Activated CD4-positive, alpha-beta T cell treated with anti-CD3 and anti-CD28 coated beads for 4 hours (primary cell): ENCODE results near the gene CAPN1.
A peak's percentile ranks its signal among the peaks of the same experiment; 100 is the strongest.
"Not testable (repeated sequence)": the region's sequence is repeated elsewhere in the genome, so short reads cannot be mapped to it uniquely, and the experiment has no call there.

Experiments
- DNase-seq, 2 donors: peaks; one replicate each; pipeline ENCODE4 v3.0.0-alpha.2; 2020

Gene CAPN1

GRCh38 chr11:65221026-65221425 is 39.3 kb downstream of the CAPN1 start:
- no peak for DNase-seq

DNA sequence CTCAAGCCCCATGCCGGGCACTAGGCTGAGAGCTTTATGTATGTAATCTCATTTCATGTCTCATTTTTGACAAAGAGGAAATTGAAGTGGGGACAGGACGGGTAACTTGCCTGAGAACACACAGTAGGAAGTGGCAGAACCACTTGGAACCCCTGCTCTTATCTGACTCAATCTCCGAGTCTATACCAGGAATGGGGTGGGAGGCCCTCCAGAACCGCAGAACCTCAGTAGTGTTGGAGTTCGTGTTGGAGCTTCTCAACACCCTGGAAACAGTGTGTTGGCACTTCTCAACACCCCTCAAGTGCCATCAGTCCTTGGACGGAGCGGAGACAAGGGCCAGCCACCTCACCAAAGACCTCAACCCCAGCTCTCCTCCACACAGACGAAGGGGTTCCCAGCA is 41.3 kb downstream of the CAPN1 start:
- DNase-seq = no peak

DNA sequence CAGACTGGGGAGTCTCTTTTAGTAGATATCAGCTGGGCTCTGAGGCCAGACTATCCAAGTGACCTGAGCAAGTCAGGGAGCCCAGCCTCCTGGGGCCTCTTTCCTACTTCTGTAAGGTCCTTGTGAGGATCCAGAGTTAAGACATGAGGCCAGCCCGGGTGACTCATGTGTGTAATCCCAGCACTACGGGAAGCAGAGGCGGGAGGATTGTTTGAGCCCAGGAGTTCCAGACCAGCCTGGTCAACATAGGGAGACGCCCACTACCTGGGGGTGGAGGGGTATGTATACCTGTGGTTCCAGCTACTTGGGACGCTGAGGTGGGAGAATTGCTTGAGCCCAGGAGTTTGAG is 43.2 kb downstream of the CAPN1 start:
- no peak for DNase-seq

DNA sequence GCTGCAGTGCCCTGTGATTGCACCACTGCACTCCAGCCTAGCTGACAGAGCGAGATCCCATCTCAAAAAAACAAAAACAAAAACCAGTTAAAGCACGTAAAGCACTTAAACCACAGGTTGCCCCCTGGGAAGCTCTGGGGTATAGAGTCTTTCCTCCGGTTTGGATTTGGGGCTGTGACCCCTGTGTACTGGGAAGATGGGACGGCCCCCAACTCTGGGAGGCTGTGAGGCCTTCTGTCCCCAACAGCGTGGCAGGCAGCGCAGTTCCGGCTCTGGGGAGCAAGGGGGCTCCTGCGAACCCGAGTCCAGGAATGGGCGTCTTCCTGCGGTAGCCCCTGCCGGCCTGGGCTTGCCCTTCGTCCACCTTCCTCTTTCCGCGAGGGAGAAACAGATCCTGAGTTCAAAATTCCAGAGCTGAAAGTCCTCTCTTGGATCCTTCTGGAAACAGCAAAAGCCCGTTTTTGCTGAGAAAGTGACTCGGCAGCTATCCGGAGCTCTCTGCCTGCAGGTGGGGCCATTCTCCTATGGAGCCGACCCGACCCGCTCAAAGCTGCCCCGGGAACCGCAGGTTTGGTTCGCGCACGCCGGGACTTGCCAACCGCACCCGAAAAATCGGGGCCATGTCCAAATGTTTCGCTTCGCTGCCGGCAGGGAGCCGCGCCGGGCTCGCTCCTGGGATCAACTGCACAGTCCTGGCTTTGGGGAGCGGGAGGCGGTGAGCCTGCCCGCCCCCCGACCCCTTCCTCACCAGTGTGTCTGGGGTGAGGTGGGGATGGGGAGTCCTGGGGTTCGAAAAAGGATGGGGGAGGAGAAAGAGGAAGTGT is 43.8 kb downstream of the CAPN1 start:
- peak; percentile 57 to 62 for DNase-seq

DNA sequence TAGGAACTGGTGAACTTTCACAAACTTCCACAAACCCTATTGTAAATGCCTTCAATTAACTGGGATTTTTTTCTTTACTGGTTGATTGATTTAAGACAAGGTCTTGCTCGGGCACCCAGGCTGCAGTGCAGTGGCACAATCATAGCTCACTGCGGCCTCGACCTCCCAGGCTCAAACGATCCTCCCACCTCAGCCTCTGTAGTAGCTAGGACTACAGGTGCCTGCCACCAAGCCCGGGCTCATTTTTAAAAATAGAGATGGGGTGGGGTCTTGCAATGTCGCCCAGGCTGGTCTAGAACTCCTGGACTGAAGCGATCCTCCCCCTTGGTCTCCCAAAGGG is 44.3 kb downstream of the CAPN1 start:
- no peak for DNase-seq

DNA sequence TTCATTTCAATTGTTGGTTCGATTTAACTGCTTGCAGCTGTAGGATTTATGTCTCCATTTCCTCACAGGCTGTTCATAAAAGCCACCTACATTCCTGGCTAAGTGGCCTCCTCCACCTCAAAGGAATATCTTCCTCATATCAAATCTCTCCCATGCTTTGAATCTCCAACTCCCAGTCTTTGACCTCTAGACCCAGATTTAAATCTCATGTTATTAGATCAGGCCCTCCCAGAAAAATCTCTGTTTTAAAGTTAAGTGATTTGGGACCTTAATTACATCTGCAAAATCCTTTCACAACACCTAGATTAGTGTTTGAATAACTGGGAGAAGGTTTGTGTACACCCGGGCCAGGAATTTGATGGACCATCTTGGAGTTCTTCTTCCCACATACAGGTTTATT is 46.2 kb downstream of the CAPN1 start:
- no peak for DNase-seq

DNA sequence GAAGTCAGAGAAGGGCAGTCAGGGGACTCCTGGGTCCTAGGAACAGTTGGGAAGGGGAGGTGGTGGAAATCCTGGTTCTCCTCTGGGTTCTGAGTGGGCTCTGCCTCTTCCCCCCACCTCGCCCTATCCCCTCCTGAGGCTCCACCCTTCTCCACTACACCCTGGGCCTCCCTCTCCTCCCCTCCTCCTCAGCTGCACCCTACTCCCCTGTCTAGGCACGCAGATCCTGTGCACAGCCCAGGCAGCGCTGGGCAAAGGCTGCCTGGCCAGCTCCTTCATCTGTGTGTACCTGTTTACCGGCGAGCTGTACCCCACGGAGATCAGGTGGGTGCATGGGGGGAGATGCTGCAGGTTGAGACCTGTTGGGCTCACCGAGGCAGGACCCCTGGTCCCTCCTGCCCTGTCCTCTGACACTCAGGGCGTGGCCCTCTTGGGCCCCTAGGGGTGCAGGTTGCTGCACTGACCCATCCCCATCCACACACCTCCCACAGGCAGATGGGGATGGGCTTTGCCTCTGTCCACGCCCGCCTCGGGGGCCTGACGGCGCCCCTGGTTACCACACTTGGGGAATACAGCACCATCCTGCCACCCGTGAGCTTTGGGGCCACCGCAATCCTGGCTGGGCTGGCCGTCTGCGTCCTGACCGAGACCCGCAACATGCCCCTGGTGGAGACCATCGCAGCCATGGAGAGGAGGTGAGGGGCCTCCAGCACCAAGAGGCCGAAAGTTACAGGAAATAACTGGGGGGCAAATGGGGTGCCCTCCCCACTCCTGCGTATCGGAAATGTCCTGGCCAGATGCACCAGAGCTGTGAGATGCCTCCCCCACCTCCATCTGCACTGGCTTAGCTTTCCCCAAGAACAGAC is 54.7 kb downstream of the CAPN1 start:
- DNase-seq = no peak

GRCh38 chr11:65238302-65238701 is 56.6 kb downstream of the CAPN1 start:
- DNase-seq = not testable (repeated sequence)

DNA sequence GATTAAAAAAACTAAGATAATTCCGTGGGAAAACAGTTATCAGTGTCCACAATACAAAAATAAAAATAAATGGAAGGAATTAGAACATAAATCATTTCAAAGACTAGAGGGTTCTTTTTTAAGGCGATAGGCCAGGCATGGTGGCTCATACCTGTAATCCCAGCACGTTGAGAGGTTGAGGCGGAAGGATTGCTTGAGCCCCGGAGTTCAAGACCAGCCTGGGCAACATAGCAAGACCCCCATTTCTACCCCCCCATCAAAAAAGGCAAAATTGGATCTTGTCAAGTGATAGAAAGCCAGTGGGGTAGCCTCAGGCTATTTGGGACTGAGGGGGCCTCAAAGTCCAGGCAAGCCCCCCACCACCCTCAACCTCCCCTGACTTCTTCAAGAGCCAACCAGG is 59.4 kb downstream of the CAPN1 start:
- DNase-seq = no peak

- no peak for DNase-seq
Measured at GRCh38 chr11:65241692-65242091, 60.0 kb downstream of the CAPN1 start.

DNA sequence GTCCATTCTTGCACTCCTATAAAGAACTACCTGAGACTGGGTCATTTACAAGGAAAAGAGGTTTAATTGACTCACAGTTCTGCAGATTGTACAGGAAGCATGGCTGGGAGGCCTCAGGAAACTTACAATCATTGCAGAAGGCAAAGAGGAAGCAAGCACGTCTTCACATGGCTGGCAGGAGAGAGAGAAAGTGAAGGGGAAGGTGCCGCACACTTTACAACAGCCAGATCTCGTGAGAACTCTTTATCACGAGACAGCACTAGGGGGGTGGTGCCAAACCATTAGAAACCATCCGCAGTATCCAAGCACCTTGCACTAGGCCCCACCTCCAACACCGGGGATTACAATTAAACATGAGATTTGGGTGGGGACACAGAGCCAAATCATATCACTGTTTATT is 60.7 kb downstream of the CAPN1 start:
- no peak for DNase-seq

- DNase-seq = no peak
Measured at GRCh38 chr11:65243797-65244196, 62.1 kb downstream of the CAPN1 start.

- DNase-seq = not testable (repeated sequence)
Measured at GRCh38 chr11:65245046-65245445, 63.3 kb downstream of the CAPN1 start.

DNA sequence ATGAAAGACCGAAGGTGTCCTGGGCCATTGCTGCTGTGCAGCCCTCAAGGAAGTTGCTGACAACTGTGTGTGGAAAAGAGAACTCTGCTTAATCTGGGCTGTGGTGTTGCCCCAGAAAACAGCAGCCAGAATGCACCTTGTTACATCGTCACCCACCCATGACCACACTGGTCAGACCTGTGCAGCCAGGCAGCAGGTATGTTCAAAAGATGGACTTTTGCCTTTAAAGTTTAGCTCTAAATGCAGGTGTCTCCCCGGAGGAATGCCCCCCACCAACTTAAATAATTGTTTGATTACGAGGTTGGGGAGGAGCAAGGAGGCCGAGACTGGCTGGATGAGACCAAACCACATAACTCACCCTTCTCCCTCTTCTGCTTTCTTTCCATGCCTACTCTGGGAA is 64.8 kb downstream of the CAPN1 start:
- no peak for DNase-seq

GRCh38 chr11:65248184-65248710 is 66.5 kb downstream of the CAPN1 start:
- not testable (repeated sequence) for DNase-seq

DNA sequence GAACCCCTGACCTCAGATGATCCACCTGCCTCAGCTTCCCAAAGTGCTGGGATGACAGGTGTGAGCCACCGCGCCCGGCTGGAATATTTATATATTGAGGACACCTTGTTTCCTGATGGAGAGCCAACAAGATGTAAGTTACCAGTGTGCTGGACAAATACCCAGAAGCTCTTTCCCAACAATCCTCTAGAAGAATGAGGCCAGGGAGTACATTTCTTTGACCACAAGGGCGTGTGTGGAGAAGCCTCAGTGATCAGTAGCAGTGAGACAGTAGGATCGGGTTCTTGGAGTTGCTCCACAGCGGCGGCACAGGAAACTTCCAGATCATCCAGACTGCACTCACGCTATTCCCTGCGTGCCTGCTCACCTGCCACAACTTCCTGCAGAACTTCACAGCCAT is 69.7 kb downstream of the CAPN1 start:
- no peak for DNase-seq

DNA sequence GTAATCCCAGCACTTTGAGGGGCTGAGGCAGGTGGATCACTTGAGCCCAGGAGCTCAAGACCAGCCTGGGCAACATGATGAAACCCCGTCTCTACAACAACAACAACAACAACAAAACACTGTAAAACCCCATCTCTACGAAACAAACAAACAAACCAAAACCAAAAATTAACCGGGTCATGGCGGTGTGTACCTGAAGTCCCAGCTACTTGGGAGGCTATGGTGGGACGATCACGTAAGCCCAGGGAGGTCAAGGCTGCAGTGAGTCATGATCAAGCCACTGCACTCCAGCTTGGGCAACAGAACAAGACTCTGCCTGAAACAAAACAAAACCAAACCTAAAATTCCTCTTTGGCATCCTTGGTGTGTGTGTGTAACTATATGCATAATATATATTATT is 73.0 kb downstream of the CAPN1 start:
- DNase-seq = no peak

DNA sequence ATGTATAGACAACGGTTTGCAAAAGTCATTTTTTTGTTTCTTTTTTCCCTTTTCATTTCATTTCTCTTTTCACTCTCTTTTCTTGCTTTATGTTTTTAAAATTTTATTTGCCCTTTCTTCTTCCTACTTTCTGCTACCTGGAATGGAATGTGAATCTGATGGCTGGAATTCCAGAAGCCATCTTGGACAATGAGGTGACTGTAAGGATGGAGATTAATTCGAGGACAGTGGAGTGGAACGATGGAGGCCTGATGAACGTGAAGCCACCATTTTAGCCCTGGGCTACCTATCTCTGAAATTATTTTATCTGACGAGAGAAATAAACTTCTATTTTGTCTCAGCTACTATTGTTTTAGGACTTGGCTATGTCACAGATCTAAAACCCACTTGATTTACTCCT is 77.3 kb downstream of the CAPN1 start:
- no peak for DNase-seq

- DNase-seq = no peak
Measured at GRCh38 chr11:65260302-65260701, 78.6 kb downstream of the CAPN1 start.

GRCh38 chr11:65260756-65261590 is 79.2 kb downstream of the CAPN1 start:
- DNase-seq = peak in 1 of 2 donors; percentile 2
